ENCODE measurements around the gene TMEM229B. TPM values are rescaled to one million over a fixed set of nuclear protein-coding genes. Genes with fewer than 3 reads are reported as not detected.

TMEM229B gene
- total RNA-seq (2014; rRNA removed; shearing (Covaris generic)) (3.9 and 4.8 TPM in 2 replicates), total RNA-seq (2022) (8.5 and 11.7 TPM in 2 replicates), Bru-seq, nascent RNA (percentile 50 among the genes with signal in this experiment), BruChase-seq, experiment 1, labeled RNA remaining after a 6-hour chase (percentile 48 among the genes with signal in this experiment), BruChase-seq, experiment 2, labeled RNA remaining after a 2-hour chase (percentile 49 among the genes with signal in this experiment)
- long read RNA-seq, full-length matches to known transcripts, result 6 of 9 reads
- long read RNA-seq, partial matches to known transcripts, result 2 of 9 reads
- long read RNA-seq, other reads (novel, unspliced or antisense), result 1 of 9 reads

DNA sequence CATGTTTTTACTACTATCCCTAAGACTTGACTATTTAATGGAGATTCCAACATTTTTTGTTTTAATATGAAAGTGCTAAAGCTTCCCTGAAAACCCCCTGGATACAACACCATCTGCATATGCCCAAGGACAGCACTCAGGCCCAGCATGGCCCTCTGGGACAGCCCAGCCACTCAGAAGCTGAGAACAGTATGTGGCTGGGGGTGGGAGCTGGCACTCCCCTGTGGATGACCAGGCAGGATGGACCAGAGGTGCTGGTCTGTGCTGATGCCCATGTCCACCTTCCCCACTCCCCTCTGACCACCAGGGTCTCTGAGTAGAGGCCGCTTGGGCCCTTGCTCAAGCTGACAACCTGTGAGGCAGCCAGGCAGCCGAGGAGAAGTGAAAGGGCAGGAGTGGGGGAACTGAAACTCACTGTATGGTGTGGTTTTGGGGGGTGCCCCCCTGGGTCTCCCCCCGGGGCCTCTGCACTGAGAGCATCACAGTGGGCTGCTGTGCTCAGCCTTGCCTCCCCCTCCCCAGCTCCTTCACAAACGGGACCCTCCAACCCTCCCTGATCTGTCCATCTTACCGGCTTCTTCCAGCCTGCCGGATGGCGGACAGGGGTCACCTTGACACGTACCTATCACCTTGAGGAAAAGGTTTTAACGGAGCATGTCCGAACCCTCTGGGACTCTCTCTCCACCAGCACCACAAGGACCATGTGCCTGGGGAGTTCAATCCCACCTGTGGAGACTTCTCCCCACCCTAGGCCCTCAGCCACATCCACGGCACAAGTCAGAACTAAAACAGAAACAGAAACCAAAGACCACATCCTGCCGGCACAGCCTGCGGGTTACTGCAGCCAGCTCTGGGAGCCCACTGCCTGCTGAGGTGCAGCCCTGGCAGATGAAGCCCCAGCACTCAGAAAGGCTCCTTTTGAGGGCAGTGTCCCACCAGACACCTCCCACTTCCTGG, at the start of gene TMEM229B:
TSS of gene TMEM229B (minus strand) at position 785 of the 957 bp plus-strand sequence. CDS start 14,798 bp downstream, outside the sequence.
- H3K9me2 ChIP-seq (ENCODE audit: insufficient read depth, low read length), result no peaks in the 10 kb centered on the region
- peak within 1 kb of the TSS; percentile 89 for H3K27ac ChIP-seq (ENCODE audit: low read depth, low read length, poor library complexity, severe bottlenecking)
- ChIA-PET POLR2A (interaction anchor here (0.5 to 1.9 kb wide), 12 partner anchors 14 to 1303 kb away, joined by 3 to 8 read pairs (median 4); partner anchors contain the start of gene PIGH), CTCF (ENCODE audit: unreplicated experiment) (interaction anchor here (0.8 to 1.5 kb wide), 4 partner anchors 21 to 26 kb away, joined by 3 to 5 read pairs (median 4); no protein-coding TSS in a partner anchor)
- H3K79me2 ChIP-seq (ENCODE audit: insufficient read depth, low read depth, low read length), result no peaks in the 10 kb centered on the region
- BruUV-seq (replicated peaks), result no TSS peak
- peak within 1 kb of the TSS; percentile 78 for H3K4me2 ChIP-seq (ENCODE audit: low read length)
- peak within 1 kb of the TSS; percentile 57 for H3K4me3 ChIP-seq (ENCODE audit: low read depth, low read length, poor library complexity, severe bottlenecking)
- peaks cover 21% of the 10 kb centered on the region for H3K36me3 ChIP-seq (ENCODE audit: insufficient read depth, low read length)
- peak; percentile 95 for DNase-seq (ENCODE audit: low spot score)
- H3K4me1 ChIP-seq (ENCODE audit: insufficient read depth, low read length, poor library complexity, severe bottlenecking), result peaks cover 69% of the 10 kb centered on the region
- peaks cover 31% of the 10 kb centered on the region; the same call in 1 of the 2 replicates for H3K9me3 ChIP-seq (ENCODE audit: low read length)
- H2AFZ ChIP-seq (ENCODE audit: low read length), result peak within 1 kb of the TSS; percentile 13; the same call in 1 of the 2 replicates
- TF ChIP-seq EZH2phosphoT487 (IDR thresholded peaks at IDR 0.05; ENCODE audit: borderline replicate concordance, low read depth, low read length), result no peak
- TF ChIP-seq, protein P1, sequence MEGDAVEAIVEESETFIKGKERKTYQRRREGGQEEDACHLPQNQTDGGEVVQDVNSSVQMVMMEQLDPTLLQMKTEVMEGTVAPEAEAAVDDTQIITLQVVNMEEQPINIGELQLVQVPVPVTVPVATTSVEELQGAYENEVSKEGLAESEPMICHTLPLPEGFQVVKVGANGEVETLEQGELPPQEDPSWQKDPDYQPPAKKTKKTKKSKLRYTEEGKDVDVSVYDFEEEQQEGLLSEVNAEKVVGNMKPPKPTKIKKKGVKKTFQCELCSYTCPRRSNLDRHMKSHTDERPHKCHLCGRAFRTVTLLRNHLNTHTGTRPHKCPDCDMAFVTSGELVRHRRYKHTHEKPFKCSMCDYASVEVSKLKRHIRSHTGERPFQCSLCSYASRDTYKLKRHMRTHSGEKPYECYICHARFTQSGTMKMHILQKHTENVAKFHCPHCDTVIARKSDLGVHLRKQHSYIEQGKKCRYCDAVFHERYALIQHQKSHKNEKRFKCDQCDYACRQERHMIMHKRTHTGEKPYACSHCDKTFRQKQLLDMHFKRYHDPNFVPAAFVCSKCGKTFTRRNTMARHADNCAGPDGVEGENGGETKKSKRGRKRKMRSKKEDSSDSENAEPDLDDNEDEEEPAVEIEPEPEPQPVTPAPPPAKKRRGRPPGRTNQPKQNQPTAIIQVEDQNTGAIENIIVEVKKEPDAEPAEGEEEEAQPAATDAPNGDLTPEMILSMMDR (conservative IDR thresholded peaks at IDR 0.05; ENCODE audit: low read length), result no peak
- H4K20me1 ChIP-seq (ENCODE audit: insufficient read depth, low read length), result no peaks in the 10 kb centered on the region
- intact Hi-C loops (cut with micrococcal nuclease; ENCODE audit: unreplicated experiment), result loop anchor here (1.0 kb wide), 2 partner anchors 27 to 247 kb away; partner anchors contain the start of gene PALS1

- ChIA-PET POLR2A (interaction anchor here (0.6 kb wide), 1 partner anchor 1352 kb away, joined by 3 read pairs; no protein-coding TSS in a partner anchor), CTCF (ENCODE audit: unreplicated experiment) (no interaction called here)
- H3K4me2 ChIP-seq (ENCODE audit: low read length), result no peak overlapping the region
- H2AFZ ChIP-seq (ENCODE audit: low read length), result no peak overlapping the region
- no TSS peak for BruUV-seq (replicated peaks)
- H3K79me2 ChIP-seq (ENCODE audit: insufficient read depth, low read depth, low read length), result no peaks in the 10 kb centered on the region
- H3K36me3 ChIP-seq (ENCODE audit: insufficient read depth, low read length), result no peaks in the 10 kb centered on the region
- TF ChIP-seq, protein P1 (conservative IDR thresholded peaks at IDR 0.05; ENCODE audit: low read length), result no peak
- TF ChIP-seq EZH2phosphoT487 (IDR thresholded peaks at IDR 0.05; ENCODE audit: borderline replicate concordance, low read depth, low read length), result no peak
- no peaks in the 10 kb centered on the region for H4K20me1 ChIP-seq (ENCODE audit: insufficient read depth, low read length)
- H3K27ac ChIP-seq (ENCODE audit: low read depth, low read length, poor library complexity, severe bottlenecking), result no peak overlapping the region
- no peak for DNase-seq (ENCODE audit: low spot score)
- no peak overlapping the region for H3K4me3 ChIP-seq (ENCODE audit: low read depth, low read length, poor library complexity, severe bottlenecking)
- no peaks in the 10 kb centered on the region for H3K4me1 ChIP-seq (ENCODE audit: insufficient read depth, low read length, poor library complexity, severe bottlenecking)
- intact Hi-C loops (cut with micrococcal nuclease; ENCODE audit: unreplicated experiment), result no loop called here
- no peaks in the 10 kb centered on the region for H3K9me3 ChIP-seq (ENCODE audit: low read length)
- no peaks in the 10 kb centered on the region for H3K9me2 ChIP-seq (ENCODE audit: insufficient read depth, low read length)
These were observed 49.2 kb upstream of the TMEM229B start for GRCh38 chr14:67537736-67538135.

Measured in OCI-LY7 (cell line).